ENCODE measurements around the gene CADPS2.
"Not testable (repeated sequence)": the region's sequence is repeated elsewhere in the genome, so short reads cannot be mapped to it uniquely, and the experiment has no call there.

Gene CADPS2

GRCh38 chr7:122658856-122659255 is 227.4 kb downstream of the CADPS2 start:
- no peak for DNase-seq

DNA sequence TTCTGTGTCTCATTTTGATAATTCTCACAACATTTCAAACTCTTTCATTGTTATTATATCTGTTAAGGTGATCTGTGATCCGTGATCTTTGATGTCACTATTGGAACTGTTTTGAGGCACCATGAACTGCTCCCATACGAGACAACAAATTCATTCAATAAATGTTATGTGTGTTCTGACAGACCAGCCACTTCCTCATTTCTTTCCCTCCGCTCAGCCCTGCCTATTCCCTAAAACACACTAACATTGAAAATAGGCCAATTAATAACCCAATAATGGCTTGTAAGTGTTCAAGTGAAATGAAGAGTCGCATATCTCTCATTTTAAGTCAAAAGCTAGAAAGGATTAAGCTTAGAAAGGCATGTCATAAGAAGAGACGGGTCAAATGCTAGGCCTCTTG is 232.6 kb downstream of the CADPS2 start:
- no peak for DNase-seq

- DNase-seq: no peak
Measured at GRCh38 chr7:122652876-122653275, 233.4 kb downstream of the CADPS2 start.

GRCh38 chr7:122651451-122651850 is 234.8 kb downstream of the CADPS2 start:
- DNase-seq: no peak

- no peak for DNase-seq
Measured at GRCh38 chr7:122643250-122643649, 243.0 kb downstream of the CADPS2 start.

GRCh38 chr7:122638459-122638858 is 247.8 kb downstream of the CADPS2 start:
- no peak for DNase-seq

DNA sequence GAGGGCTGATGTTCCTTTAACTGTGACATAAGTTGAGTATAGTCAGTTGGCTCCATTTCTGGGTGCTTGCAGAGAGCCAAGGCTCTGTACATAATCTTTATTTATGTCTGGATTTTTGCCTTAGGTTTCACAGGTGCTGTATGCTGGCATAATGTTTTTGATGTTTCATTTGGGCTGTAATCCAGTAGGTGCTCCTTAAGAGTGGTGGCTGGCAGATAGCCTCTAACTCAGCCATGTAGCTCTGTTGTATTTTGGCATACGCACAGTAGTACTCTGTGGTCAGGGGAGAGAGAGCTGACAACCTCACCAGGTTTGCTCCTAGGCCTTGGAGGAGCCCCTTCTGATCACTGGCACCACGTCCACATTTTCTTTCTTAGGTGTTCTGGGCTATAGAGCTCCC is 248.5 kb downstream of the CADPS2 start:
- DNase-seq: no peak

- DNase-seq: not testable (repeated sequence)
Measured at GRCh38 chr7:122635481-122635880, 250.8 kb downstream of the CADPS2 start.

DNA sequence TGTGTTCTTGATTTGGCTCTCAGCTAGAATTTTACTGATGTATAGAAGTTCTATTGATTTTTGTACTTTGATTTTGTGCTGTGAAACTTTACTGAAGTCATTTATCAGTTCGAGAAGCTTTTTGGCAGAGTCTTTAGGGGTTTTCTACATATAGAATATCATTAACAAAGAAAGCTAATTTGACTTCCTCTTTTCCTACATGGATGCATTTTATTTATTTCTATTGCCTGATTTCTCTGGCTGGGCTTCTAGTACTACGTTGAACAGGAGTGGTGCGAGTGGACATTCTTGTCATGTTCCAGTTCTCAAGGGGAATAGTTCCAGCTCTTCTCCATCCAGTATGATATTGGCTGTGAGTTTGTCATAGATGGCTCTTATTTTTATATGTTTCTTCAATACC is 252.8 kb downstream of the CADPS2 start:
- no peak for DNase-seq

GRCh38 chr7:122632238-122632637 is 254.0 kb downstream of the CADPS2 start:
- DNase-seq: no peak

GRCh38 chr7:122629412-122629953 is 256.8 kb downstream of the CADPS2 start:
- no peak for DNase-seq

DNA sequence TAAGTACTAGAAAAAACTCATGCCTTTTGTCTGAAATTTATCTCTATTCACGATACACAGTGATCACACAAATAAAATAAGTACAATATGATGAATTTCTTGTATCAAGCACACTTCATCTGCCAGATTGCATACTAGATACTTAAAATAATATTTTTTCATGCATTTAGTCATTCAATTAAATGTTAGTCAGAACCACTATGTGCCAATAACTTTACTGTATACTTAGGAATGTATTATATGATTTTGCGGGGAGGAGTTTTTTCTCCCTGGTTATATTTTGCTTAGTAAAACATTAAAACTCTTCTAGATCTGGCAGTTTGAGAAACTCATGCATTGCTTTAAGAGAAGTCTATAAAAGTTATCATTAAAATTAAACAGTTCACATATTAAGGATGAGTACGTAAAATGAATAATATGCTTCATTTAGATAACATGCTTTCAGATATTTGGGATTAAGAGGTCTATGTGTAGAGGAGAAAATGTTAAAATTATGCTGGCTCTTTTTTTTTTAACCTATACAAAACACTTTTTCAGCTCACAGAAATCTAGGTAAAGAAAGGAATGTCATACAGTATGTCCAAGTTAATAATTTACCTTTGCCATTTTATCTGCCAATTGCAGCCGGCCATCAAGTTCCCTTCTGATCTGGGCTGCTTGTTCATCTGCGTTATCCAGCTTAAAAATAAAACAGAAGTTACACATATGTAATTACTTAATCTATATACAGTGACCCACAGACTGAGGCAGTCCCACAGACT is 257.4 kb downstream of the CADPS2 start:
- DNase-seq: no peak

DNA sequence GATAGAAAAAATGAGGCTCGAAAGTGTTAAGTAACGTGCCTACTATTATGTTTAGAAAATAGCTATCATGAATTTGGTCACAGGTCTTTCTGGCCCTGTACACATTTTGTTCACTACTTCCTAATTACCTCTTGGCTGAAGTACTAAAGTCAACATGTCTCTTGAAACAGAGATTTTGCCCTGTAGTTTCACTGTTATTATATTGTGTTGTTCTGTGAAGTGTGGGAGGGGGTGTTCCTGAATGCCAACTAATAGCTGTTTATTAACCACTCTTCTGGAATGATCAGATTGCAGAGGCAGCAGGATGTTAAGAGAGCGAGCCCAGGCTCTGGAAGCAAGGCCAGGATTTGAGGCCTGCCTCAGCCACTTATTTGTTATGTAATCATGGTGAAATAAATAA is 259.5 kb downstream of the CADPS2 start:
- no peak for DNase-seq

GRCh38 chr7:122622682-122623081 is 263.6 kb downstream of the CADPS2 start:
- no peak for DNase-seq

GRCh38 chr7:122619664-122620063 is 266.6 kb downstream of the CADPS2 start:
- DNase-seq: no peak

GRCh38 chr7:122618585-122619189 is 267.6 kb downstream of the CADPS2 start:
- DNase-seq: no peak

GRCh38 chr7:122616951-122617350 is 269.3 kb downstream of the CADPS2 start:
- DNase-seq: no peak

- no peak for DNase-seq
Measured at GRCh38 chr7:122605929-122606328, 280.3 kb downstream of the CADPS2 start.

- DNase-seq: no peak
Measured at GRCh38 chr7:122604251-122604650, 282.0 kb downstream of the CADPS2 start.

- DNase-seq: no peak
Measured at GRCh38 chr7:122602800-122603199, 283.5 kb downstream of the CADPS2 start.

DNA sequence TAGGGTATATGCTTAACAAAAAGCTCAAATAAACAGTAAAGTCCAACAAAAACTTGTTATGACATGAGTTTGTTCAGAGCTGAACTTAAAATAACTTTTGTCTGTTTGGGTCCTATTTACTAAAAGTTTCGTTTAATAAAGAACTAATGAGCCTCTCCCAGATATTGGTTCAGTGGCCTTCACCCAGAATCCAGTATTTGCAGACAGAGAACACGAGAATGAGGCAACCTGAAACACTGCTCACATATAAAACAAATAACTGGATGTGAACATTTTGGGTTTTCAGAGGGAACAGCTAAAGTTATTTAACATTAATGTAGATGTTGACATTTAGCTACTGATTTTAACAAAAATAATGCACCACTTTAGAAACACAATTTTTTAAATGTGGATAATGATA is 285.6 kb downstream of the CADPS2 start:
- DNase-seq: no peak

GRCh38 chr7:122600042-122600441 is 286.2 kb downstream of the CADPS2 start:
- DNase-seq: no peak

- DNase-seq: no peak
Measured at GRCh38 chr7:122597277-122597676, 289.0 kb downstream of the CADPS2 start.

DNA sequence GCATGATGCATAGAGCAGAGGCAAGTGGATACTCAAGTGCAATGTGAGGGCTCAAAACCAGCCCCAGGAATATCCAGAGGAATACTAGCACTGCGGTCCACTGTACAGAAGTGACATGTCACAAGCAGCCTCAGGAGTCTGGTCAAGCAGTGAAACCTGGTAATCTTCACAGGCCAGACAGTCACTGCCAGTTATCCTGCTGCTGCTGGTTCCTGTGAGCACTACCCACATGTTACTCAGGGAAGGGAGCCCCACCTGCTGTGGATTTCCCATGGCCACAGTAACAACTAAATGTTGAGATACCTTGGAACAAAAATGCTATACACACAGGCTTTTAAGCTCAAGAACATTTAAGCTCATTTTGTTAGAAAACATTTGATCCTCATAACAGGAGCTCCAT is 290.4 kb downstream of the CADPS2 start:
- DNase-seq: no peak

DNA sequence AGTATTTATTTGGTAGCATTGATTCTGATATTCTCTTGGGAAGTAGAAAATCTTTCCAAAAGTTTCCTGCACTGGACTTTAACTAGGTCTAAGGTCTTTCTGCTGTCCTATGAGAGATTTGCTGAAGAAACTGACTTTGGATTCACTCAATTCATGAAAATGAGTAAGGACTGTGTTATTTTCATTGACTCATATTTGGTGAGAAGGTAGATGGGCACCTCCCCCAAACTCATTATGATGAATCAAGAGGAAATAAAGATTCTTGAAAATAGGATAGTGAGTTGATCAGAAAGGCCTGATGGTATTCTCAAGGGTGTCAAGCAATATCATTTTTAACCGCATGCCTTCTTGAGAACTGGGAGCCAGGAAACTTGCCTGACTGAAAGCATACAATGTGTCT is 297.6 kb downstream of the CADPS2 start:
- DNase-seq: no peak

All from activated CD4-positive, alpha-beta T cell treated with anti-CD3 and anti-CD28 coated beads for 1 hour (primary cell).